PC-3 (cell line): ENCODE measurements around the gene CAST. TPM values are rescaled to one million over a fixed set of nuclear protein-coding genes. Genes with fewer than 3 reads are reported as not detected.

Experiments used
- ATAC-seq: fragments of 200-7000 bp; cut with Tn5 transposase; 2 replicates; pipeline ENCODE4 v1.9.1; 2020; ENCODE audit warnings: mild to moderate bottlenecking, moderate library complexity
- BruUV-seq: library from RNA; stranded (reverse); fragments of 400-500 nt; replicated peaks from 2 replicates; lab custom pipeline; 2021; lab: Mats Ljungman, UMichigan
- CTCF ChIA-PET: fragments of 300-600 bp; sonication (Branson Sonifier 250); formaldehyde crosslinking; loops from one replicate; lab custom pipeline; 2022; ENCODE audit warnings: antibody characterized with exemption; lab: Charles Lee
- POLR2A ChIA-PET: fragments of 300-600 bp; sonication (Branson Sonifier 250); formaldehyde crosslinking; loops from one replicate; lab custom pipeline; 2022; ENCODE audit warnings: antibody characterized with exemption; ENCODE audit not compliant: unreplicated experiment; lab: Charles Lee
- DNase-seq: peaks from one replicate; pipeline ENCODE4 v3.0.0-alpha.2; 2015
- H2AFZ ChIP-seq: fragments of 300-600 bp; sonication (generic); 2 replicates; pipeline ENCODE4 v1.6.0; 2016; ENCODE audit warnings: antibody characterized with exemption, low read length
- H3F3A ChIP-seq: fragments of 300-600 bp; sonication (generic); one replicate; pipeline ENCODE4 v1.6.0; 2017; ENCODE audit warnings: antibody characterized with exemption, low read length, control low read depth, mild to moderate bottlenecking; ENCODE audit not compliant: unreplicated experiment
- H3K27ac ChIP-seq: fragments of 300-600 bp; sonication (generic); 2 replicates; pipeline ENCODE4 v1.5.1; 2016; ENCODE audit warnings: mild to moderate bottlenecking, low read length
- H3K27me3 ChIP-seq: fragments of 300-600 bp; sonication (generic); 2 replicates; pipeline ENCODE4 v1.6.1; 2016; ENCODE audit warnings: low read length, mixed read lengths
- H3K36me3 ChIP-seq: fragments of 300-600 bp; sonication (generic); 2 replicates; pipeline ENCODE4 v1.6.1; 2016; ENCODE audit warnings: low read depth, mixed run types, low read length, mixed read lengths
- H3K4me1 ChIP-seq: fragments of 300-600 bp; sonication (generic); 2 replicates; pipeline ENCODE4 v1.5.1; 2016; ENCODE audit warnings: low read length; ENCODE audit not compliant: insufficient read depth
- H3K4me2 ChIP-seq: fragments of 300-600 bp; sonication (generic); 2 replicates; pipeline ENCODE4 v1.6.0; 2016; ENCODE audit warnings: low read length
- H3K4me3 ChIP-seq: fragments of 300-600 bp; sonication (generic); 2 replicates; pipeline ENCODE4 v1.5.1; 2016; ENCODE audit warnings: mild to moderate bottlenecking, low read length, mixed read lengths
- H3K79me2 ChIP-seq: fragments of 300-600 bp; sonication (generic); 2 replicates; pipeline ENCODE4 v1.6.1; 2017; ENCODE audit warnings: low read length, mixed read lengths
- H3K9ac ChIP-seq: fragments of 300-600 bp; sonication (generic); 2 replicates; pipeline ENCODE4 v1.6.0; 2016; ENCODE audit warnings: mild to moderate bottlenecking, low read length
- H3K9me2 ChIP-seq: fragments of 300-600 bp; sonication (generic); replicated peaks from 2 replicates; pipeline ENCODE4 v1.6.1; 2016; ENCODE audit warnings: mixed run types, low read length, mixed read lengths
- H3K9me3 ChIP-seq: fragments of 300-600 bp; sonication (generic); 2 replicates; pipeline ENCODE4 v1.6.1; 2016; ENCODE audit warnings: low read length, mixed read lengths
- H4K20me1 ChIP-seq: fragments of 300-600 bp; sonication (generic); 2 replicates; pipeline ENCODE4 v1.6.1; 2016; ENCODE audit warnings: low read length, mixed read lengths
- CTCF ChIP-seq: fragments of 300-600 bp; sonication (generic); conservative IDR thresholded peaks from 2 replicates; pipeline ENCODE4 v1.5.1; 2017; ENCODE audit warnings: antibody characterized with exemption, low read depth, mild to moderate bottlenecking, low read length
- EZH2 ChIP-seq: fragments of 300-600 bp; sonication (generic); IDR thresholded peaks from one replicate; pipeline ENCODE4 v1.6.1; 2017; ENCODE audit warnings: antibody characterized with exemption, mild to moderate bottlenecking, low read length; ENCODE audit not compliant: unreplicated experiment
- EZH2phosphoT487 ChIP-seq: fragments of 300-600 bp; sonication (generic); IDR thresholded peaks from 2 replicates; pipeline ENCODE4 v1.6.1; 2018; ENCODE audit warnings: mild to moderate bottlenecking, antibody characterized with exemption, low read length, borderline replicate concordance
- intact Hi-C: fragments of 100-400 bp; cut with micrococcal nuclease; formaldehyde crosslinking; loops from 2 replicates; pipeline ENCODE4 v1.9.0; 2023
- total RNA-seq: library from RNA; depleted of rRNA; stranded (reverse); fragments of >200 nt; gene quantifications from 2 replicates; pipeline ENCODE4 v1.2.3, GENCODE V29; 2014

Gene CAST
- total RNA-seq, 1 experiment from 2014 or later = 73.2 TPM

GRCh38 chr5:96636594-96636993, 25.6 kb upstream of the CAST start:
- Histone ChIP-seq H3F3A (no peaks in the 10 kb centered on the region), H3K36me3 (no peaks in the 10 kb centered on the region), H3K9ac (no peak overlapping the region), H3K9me2 (no peaks in the 10 kb centered on the region), H3K4me3 (no peak overlapping the region), H4K20me1 (no peaks in the 10 kb centered on the region), H3K4me2 (no peak overlapping the region), H3K27me3 (no peaks in the 10 kb centered on the region), H3K79me2 (no peaks in the 10 kb centered on the region), H3K9me3 (no peaks in the 10 kb centered on the region), H3K4me1 (no peaks in the 10 kb centered on the region), H2AFZ (no peak overlapping the region), H3K27ac (no peak overlapping the region)
- no TSS peak for BruUV-seq
- no peak for TF ChIP-seq CTCF
- no peak for TF ChIP-seq EZH2phosphoT487
- TF ChIP-seq EZH2 = no peak
- DNase-seq = no peak
- intact Hi-C loops = no loop called here
- POLR2A ChIA-PET = interaction anchor here (0.6 to 0.8 kb wide), 3 partner anchors 19 to 326 kb away, joined by 4 to 16 read pairs (median 14); no protein-coding TSS in a partner anchor
- ATAC-seq = no peak
- CTCF ChIA-PET = no interaction called here

DNA sequence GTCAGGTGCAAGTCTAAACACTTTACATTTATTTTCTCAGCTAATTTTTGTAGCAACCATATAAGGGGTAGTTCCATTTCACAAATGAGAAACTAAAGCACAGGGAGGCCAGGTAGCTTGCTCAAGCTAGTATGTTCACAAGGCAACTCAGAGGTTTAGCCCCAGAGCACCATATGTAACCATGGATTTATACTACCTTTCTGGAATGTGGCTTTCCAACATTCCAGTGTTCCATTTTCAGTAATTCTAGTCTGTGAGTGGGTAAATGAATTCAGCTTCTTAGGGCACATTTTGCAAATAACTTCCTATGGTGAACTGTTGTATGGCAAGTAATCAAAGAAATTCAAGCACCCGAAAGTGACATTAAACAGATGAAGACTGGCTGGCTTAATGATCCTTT, 25.0 kb upstream of the CAST start:
- DNase-seq (peak; percentile 32), ATAC-seq (no peak)
- TF ChIP-seq EZH2phosphoT487 = no peak
- no peak for TF ChIP-seq EZH2
- no peak for TF ChIP-seq CTCF
- ChIA-PET CTCF (no interaction called here), POLR2A (interaction anchor here (0.6 to 0.8 kb wide), 2 partner anchors 46 to 325 kb away, joined by 4 to 16 read pairs; no protein-coding TSS in a partner anchor)
- H3K4me1 ChIP-seq = no peaks in the 10 kb centered on the region
- H3K27me3 ChIP-seq = no peaks in the 10 kb centered on the region
- H3K4me2 ChIP-seq = no peak overlapping the region
- BruUV-seq = no TSS peak
- no peaks in the 10 kb centered on the region for H3K9me3 ChIP-seq
- no peaks in the 10 kb centered on the region for H3K9me2 ChIP-seq
- no peak overlapping the region for H3K9ac ChIP-seq
- H4K20me1 ChIP-seq = no peaks in the 10 kb centered on the region
- no peaks in the 10 kb centered on the region for H3K36me3 ChIP-seq
- H3K4me3 ChIP-seq = no peak overlapping the region
- no peaks in the 10 kb centered on the region for H3F3A ChIP-seq
- H3K79me2 ChIP-seq = no peaks in the 10 kb centered on the region
- intact Hi-C loops = no loop called here
- H2AFZ ChIP-seq = no peak overlapping the region
- no peak overlapping the region for H3K27ac ChIP-seq

DNA sequence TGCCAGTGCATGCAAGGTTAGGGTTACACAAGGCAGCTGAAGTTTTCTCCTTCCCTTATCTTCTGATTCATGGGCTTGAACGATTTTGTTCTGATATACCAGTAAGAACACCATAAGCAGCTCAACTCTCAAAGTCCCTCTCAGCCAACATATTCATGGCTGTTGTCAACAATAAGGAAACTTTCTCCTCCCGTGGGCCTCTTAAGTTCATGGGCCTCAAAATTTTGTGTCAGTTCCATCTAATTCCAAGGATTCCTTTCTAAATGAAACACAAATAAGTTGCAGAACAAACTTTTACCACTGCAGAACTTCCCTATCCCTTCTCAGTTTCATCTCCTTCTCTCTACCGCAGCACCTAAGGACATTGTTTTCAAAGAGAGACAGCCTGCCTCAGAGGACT, 23.6 kb upstream of the CAST start:
- no peaks in the 10 kb centered on the region for H3K27me3 ChIP-seq
- BruUV-seq = no TSS peak
- ATAC-seq (no peak), DNase-seq (no peak)
- ChIA-PET POLR2A (no interaction called here), CTCF (no interaction called here)
- intact Hi-C loops = no loop called here
- no peak overlapping the region for H2AFZ ChIP-seq
- H4K20me1 ChIP-seq = no peaks in the 10 kb centered on the region
- no peaks in the 10 kb centered on the region for H3K9me3 ChIP-seq
- H3K27ac ChIP-seq = no peak overlapping the region
- H3K4me3 ChIP-seq = no peak overlapping the region
- H3K9me2 ChIP-seq = no peaks in the 10 kb centered on the region
- H3K36me3 ChIP-seq = no peaks in the 10 kb centered on the region
- H3F3A ChIP-seq = no peaks in the 10 kb centered on the region
- H3K9ac ChIP-seq = no peak overlapping the region
- no peaks in the 10 kb centered on the region for H3K4me1 ChIP-seq
- no peaks in the 10 kb centered on the region for H3K79me2 ChIP-seq
- no peak overlapping the region for H3K4me2 ChIP-seq
- no peak for TF ChIP-seq EZH2
- TF ChIP-seq CTCF = no peak
- TF ChIP-seq EZH2phosphoT487 = no peak
